ENCODE measurements around the gene SLC4A5.

The SLC4A5 gene

DNA sequence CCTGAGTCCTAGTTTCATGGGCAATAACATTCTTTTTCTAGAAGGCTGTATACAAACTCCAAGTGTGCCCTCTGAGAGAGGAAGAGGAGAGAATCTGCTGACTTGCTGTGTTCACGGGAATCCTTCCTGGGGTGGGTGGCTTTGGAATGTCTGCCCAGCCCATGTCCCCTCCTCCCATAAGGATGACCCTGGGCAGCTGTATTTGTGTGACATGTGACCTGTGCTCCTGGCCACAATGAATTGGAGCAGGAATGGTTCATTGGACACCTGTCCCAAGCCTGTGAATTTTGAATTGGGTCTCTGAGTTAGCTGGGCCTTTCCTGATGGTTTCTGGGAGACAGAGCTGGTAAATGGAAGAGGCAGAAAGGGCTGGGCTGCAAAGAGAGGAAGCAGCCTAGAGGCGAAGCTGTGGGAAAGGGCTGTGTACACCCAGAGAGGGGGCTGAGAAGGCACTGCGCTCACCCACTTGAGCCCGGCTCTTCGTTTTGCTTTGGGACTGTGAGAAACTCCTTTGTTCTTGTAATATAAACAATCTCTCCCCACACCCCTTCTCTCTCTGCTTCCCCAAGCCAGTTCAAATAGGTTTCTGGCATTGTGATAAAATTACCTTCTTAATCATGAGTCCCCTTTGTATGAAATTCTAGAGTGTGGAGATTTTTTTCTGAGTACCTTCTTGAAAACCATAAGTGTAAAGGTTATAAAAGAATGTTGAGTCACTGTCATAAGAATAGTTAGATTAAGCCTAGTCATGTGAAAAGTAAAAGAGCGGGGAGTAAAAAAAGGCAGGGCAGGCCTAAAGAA lies 49.8 kb downstream of the SLC4A5 start:
- H3K4me1 ChIP-seq (ENCODE audit: control insufficient read depth, insufficient read depth, low read length): no peaks in the 10 kb centered on the region
- H3K36me3 ChIP-seq (ENCODE audit: control insufficient read depth, insufficient read depth, low read length): no peaks in the 10 kb centered on the region
- no peak overlapping the region for H3K4me3 ChIP-seq (ENCODE audit: low read length)
- H3K27me3 ChIP-seq (ENCODE audit: control insufficient read depth, insufficient read depth, low read length): no peaks in the 10 kb centered on the region
- no peaks in the 10 kb centered on the region for H3K9me3 ChIP-seq (ENCODE audit: control insufficient read depth, insufficient read depth, low read length)
- no CpG with 5 or more reads among the region's 6 CpGs for WGBS (ENCODE audit: insufficient coverage, insufficient read length)
- no peak for DNase-seq (ENCODE audit: low read depth, low spot score)
- H3K27ac ChIP-seq (ENCODE audit: low read length): no peak overlapping the region

DNA sequence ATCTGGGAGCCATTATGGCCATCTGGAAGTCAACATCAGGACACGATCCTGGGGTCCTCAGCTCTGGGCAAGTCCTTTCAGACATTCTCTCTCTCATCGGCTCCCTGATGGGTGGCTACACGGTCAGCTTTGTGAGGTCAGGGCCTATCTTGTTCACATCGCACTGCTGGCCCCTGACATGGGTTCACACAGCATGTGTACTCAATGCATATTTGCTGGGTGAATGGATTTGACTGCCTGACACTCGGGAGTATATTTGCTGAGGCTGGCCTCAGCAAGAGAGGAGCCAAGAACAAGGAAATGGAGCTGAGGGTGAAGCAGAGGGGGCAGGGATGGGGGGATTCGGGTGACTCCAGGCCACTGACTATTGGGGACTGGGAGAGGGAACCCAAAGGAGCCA lies 50.5 kb downstream of the SLC4A5 start:
- DNase-seq (ENCODE audit: low read depth, low spot score): no peak
- no peak overlapping the region for H3K27ac ChIP-seq (ENCODE audit: low read length)
- WGBS (ENCODE audit: insufficient coverage, insufficient read length): no CpG with 5 or more reads among the region's 6 CpGs

DNA sequence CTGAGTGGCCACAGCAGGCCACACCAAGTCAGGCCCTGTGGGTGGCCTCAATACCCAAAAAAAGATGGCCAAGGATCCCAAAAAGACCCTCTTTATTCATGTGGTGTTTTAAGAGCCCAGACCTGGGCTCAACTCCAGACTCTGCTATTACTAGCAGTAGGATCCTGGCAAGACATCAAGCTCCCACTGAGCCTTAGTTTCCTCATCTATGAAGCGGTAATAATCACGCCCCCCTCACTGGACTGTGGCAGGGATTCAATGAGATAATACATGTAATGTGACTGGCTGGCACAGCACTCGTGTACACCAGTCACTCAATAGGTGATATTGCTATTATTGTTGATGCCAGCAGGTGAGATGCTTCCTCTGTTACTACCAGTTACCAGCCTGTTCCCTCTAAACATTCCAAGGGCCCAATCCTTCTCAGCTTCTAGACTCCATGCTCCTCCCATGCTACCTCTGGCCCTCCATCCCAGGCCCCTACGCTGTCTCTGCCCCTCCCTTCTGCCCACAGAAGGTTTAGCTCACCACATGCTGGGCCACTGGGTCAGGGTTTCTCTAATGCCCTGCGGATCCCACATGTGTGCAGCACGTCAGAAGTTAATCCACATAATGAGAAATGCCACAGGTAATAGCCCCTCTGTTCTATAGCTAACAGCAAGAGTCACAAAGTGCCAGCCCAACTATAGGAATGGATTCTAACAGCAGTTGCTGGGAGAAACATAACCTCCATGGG lies 51.2 kb downstream of the SLC4A5 start:
- Histone ChIP-seq H3K27me3 (ENCODE audit: control insufficient read depth, insufficient read depth, low read length) (no peaks in the 10 kb centered on the region), H3K9me3 (ENCODE audit: control insufficient read depth, insufficient read depth, low read length) (no peaks in the 10 kb centered on the region), H3K27ac (ENCODE audit: low read length) (no peak overlapping the region), H3K4me1 (ENCODE audit: control insufficient read depth, insufficient read depth, low read length) (no peaks in the 10 kb centered on the region), H3K4me3 (ENCODE audit: low read length) (no peak overlapping the region), H3K36me3 (ENCODE audit: control insufficient read depth, insufficient read depth, low read length) (no peaks in the 10 kb centered on the region)
- WGBS (ENCODE audit: insufficient coverage, insufficient read length): no CpG with 5 or more reads among the region's 6 CpGs
- no peak for DNase-seq (ENCODE audit: low read depth, low spot score)

More for the DNA sequence above, 50.5 kb downstream of the SLC4A5 start:
- Histone ChIP-seq H3K9me3 (ENCODE audit: control insufficient read depth, insufficient read depth, low read length) (no peaks in the 10 kb centered on the region), H3K27me3 (ENCODE audit: control insufficient read depth, insufficient read depth, low read length) (no peaks in the 10 kb centered on the region), H3K4me3 (ENCODE audit: low read length) (no peak overlapping the region), H3K4me1 (ENCODE audit: control insufficient read depth, insufficient read depth, low read length) (no peaks in the 10 kb centered on the region), H3K36me3 (ENCODE audit: control insufficient read depth, insufficient read depth, low read length) (no peaks in the 10 kb centered on the region)

DNA sequence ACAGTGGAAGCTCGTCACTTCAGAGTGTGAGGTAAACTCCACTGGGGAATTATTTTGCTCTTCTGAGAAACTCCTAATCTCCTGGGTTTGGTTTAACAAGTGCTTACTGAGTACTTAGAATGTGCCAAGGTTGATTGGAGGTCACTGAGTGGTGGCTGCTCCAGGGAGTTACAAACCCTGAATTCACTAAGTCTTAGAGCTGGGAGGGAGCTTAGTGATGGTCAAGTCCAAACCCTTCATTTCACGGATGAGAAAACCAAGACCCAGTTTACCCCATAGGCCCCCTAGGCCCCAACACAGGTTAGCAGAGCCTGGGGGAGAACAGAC lies 52.0 kb downstream of the SLC4A5 start:
- H3K4me3 ChIP-seq (ENCODE audit: low read length): no peak overlapping the region
- DNase-seq (ENCODE audit: low read depth, low spot score): no peak
- H3K27me3 ChIP-seq (ENCODE audit: control insufficient read depth, insufficient read depth, low read length): no peaks in the 10 kb centered on the region
- no peaks in the 10 kb centered on the region for H3K9me3 ChIP-seq (ENCODE audit: control insufficient read depth, insufficient read depth, low read length)
- H3K36me3 ChIP-seq (ENCODE audit: control insufficient read depth, insufficient read depth, low read length): no peaks in the 10 kb centered on the region
- no CpG with 5 or more reads among the region's 2 CpGs for WGBS (ENCODE audit: insufficient coverage, insufficient read length)
- no peaks in the 10 kb centered on the region for H3K4me1 ChIP-seq (ENCODE audit: control insufficient read depth, insufficient read depth, low read length)
- H3K27ac ChIP-seq (ENCODE audit: low read length): no peak overlapping the region

DNA sequence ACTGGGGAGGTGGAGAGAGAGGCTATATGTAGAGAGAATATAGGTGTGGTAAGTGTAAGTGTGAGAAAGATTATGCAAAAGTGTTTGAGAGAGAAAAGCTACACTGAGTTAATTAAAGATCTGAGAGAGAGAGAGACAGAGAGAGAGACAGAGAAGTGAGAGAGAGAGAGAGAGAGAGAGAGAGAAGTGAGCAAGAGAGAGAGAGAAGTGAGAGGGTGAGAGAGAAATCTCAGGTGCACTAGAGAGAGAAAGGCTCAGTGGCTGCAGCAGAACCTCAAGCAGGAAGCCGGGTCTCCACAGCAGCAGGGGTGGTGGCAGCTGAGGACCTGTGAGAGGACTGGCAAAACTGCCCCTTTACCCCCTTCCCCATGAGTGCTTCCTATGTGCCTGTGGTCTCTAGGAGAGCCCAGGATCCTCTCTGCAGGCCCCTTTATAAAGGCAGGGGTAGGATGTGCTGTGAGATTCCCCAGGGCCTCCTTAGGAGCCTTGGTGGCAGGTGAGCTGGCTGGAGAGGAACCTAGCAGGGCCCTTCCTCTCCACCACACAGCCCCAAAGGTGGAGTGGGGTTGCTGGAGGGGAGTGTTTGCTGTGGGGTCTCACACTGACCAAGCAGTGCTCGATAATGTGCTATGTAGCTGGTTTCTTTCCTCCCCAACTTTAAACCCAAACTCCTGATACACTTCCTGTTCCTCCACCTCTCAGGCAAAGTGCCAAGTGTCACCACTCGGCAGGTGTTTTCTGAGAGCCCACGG lies 52.6 kb downstream of the SLC4A5 start:
- Histone ChIP-seq H3K36me3 (ENCODE audit: control insufficient read depth, insufficient read depth, low read length) (no peaks in the 10 kb centered on the region), H3K27ac (ENCODE audit: low read length) (no peak overlapping the region), H3K9me3 (ENCODE audit: control insufficient read depth, insufficient read depth, low read length) (no peaks in the 10 kb centered on the region), H3K4me3 (ENCODE audit: low read length) (no peak overlapping the region), H3K27me3 (ENCODE audit: control insufficient read depth, insufficient read depth, low read length) (no peaks in the 10 kb centered on the region), H3K4me1 (ENCODE audit: control insufficient read depth, insufficient read depth, low read length) (no peaks in the 10 kb centered on the region)
- WGBS (ENCODE audit: insufficient coverage, insufficient read length): no CpG with 5 or more reads among the region's 4 CpGs
- no peak for DNase-seq (ENCODE audit: low read depth, low spot score)

DNA sequence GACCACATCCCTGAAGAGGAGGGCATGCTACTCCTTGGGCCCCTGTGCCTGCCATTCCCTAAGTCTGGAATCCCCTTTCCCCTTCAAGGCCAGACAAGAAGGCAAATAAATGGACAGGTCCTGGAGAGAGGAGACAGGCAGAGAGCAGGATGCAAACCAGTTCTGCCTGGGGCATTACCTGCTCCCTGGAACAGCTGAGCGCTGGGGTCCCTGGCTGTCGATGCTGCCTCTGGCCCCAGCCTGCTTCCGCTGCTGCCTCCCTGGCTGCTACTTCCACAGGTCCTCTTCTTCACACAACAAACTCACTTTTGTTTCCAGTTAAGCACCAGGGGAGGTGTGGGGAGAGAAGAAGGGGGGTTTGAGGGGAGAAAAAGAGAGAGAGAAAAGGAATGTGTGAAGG lies 53.1 kb downstream of the SLC4A5 start:
- no peaks in the 10 kb centered on the region for H3K4me1 ChIP-seq (ENCODE audit: control insufficient read depth, insufficient read depth, low read length)
- no CpG with 5 or more reads among the region's 3 CpGs for WGBS (ENCODE audit: insufficient coverage, insufficient read length)
- H3K27me3 ChIP-seq (ENCODE audit: control insufficient read depth, insufficient read depth, low read length): no peaks in the 10 kb centered on the region
- H3K9me3 ChIP-seq (ENCODE audit: control insufficient read depth, insufficient read depth, low read length): no peaks in the 10 kb centered on the region
- no peak overlapping the region for H3K4me3 ChIP-seq (ENCODE audit: low read length)
- no peaks in the 10 kb centered on the region for H3K36me3 ChIP-seq (ENCODE audit: control insufficient read depth, insufficient read depth, low read length)
- DNase-seq (ENCODE audit: low read depth, low spot score): no peak
- H3K27ac ChIP-seq (ENCODE audit: low read length): no peak overlapping the region

DNA sequence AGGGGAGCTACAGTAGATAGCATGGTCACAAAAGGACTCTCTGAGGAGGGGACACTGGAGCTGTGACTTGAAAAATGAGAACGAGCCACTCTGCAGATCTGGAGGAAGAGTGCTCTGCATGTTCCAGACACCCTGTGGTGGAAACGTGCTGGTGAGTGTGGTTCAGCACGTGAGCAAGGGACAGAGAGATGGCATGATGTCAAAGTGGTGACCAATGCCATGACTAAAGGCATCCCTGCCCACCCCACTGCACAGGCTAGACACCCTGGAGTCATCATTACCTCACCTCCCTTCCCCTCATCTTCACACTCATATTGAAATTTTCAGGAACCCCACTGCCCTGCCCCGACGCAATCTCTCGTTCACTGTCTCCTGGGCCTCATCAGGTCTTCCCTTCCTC lies 56.5 kb downstream of the SLC4A5 start:
- H3K27me3 ChIP-seq (ENCODE audit: control insufficient read depth, insufficient read depth, low read length): no peaks in the 10 kb centered on the region
- H3K36me3 ChIP-seq (ENCODE audit: control insufficient read depth, insufficient read depth, low read length): no peaks in the 10 kb centered on the region
- no peak overlapping the region for H3K4me3 ChIP-seq (ENCODE audit: low read length)
- WGBS (ENCODE audit: insufficient coverage, insufficient read length): no CpG with 5 or more reads among the region's 6 CpGs
- H3K4me1 ChIP-seq (ENCODE audit: control insufficient read depth, insufficient read depth, low read length): no peaks in the 10 kb centered on the region
- no peak overlapping the region for H3K27ac ChIP-seq (ENCODE audit: low read length)
- DNase-seq (ENCODE audit: low read depth, low spot score): no peak
- no peaks in the 10 kb centered on the region for H3K9me3 ChIP-seq (ENCODE audit: control insufficient read depth, insufficient read depth, low read length)

DNA sequence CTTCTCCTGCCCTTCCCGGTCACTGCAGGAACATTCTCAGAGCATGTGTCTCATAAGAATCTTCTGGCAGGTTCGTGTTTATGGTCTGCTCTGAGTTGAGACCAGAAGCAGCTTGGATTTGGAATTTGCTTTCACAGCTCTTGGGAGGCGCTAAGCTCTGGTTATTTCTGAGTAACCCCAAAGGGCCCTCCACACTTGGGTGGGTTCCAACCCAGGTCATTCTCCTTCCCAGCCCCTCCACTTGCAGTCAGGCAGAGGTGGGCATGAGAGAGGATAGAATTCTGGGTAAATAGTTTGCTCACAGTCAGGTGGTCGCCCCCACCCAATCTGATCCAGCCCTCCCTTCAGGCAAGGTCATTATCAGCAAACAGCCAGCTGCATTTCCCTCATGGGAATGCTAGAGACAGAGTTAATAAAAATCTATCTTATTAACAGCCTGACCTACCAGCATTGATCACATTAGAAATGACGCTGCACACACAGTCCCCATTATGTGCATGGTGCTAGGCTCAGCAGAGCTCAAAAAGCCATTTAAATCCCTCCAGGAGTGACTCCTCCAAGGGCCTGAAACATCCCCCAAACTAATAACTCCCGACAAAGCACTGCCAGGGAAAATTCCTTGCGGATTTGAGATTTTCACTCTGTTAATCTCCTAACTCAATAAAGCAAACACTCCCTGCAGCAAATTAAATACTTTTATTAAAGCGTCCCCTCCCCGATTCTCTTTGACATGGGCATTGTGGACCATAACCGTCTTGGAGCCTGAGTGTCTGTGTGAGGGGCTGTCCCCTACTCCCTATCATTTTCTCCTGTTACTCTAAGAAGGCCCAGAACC lies 61.9 kb downstream of the SLC4A5 start:
- no peak overlapping the region for H3K4me3 ChIP-seq (ENCODE audit: low read length)
- H3K27me3 ChIP-seq (ENCODE audit: control insufficient read depth, insufficient read depth, low read length): no peaks in the 10 kb centered on the region
- no peaks in the 10 kb centered on the region for H3K9me3 ChIP-seq (ENCODE audit: control insufficient read depth, insufficient read depth, low read length)
- DNase-seq (ENCODE audit: low read depth, low spot score): no peak
- no peaks in the 10 kb centered on the region for H3K36me3 ChIP-seq (ENCODE audit: control insufficient read depth, insufficient read depth, low read length)
- no peak overlapping the region for H3K27ac ChIP-seq (ENCODE audit: low read length)
- no peaks in the 10 kb centered on the region for H3K4me1 ChIP-seq (ENCODE audit: control insufficient read depth, insufficient read depth, low read length)
- WGBS (ENCODE audit: insufficient coverage, insufficient read length): no CpG with 5 or more reads among the region's 10 CpGs

DNA sequence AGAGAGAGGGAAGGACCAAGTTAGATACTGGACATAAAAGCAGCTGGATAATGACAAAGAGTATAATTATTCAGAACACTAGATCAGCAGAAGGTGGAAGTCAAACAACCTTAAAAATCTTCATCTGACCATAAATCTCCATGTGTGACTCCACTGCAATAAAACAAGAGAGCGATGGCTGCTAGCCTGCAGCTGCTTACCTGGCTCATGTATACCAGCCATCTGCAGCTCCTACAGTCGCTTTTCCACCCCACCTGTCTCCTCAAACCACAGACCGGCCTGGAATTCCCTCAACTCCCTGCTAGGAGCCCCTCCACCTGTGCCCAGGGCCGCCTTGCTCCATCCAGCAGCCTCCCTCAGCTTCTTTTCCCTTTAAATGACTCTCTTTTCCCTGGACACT lies 64.5 kb downstream of the SLC4A5 start:
- no peak for DNase-seq (ENCODE audit: low read depth, low spot score)
- Histone ChIP-seq H3K27me3 (ENCODE audit: control insufficient read depth, insufficient read depth, low read length) (no peaks in the 10 kb centered on the region), H3K27ac (ENCODE audit: low read length) (no peak overlapping the region), H3K9me3 (ENCODE audit: control insufficient read depth, insufficient read depth, low read length) (no peaks in the 10 kb centered on the region), H3K4me3 (ENCODE audit: low read length) (no peak overlapping the region), H3K4me1 (ENCODE audit: control insufficient read depth, insufficient read depth, low read length) (no peaks in the 10 kb centered on the region), H3K36me3 (ENCODE audit: control insufficient read depth, insufficient read depth, low read length) (no peaks in the 10 kb centered on the region)
- whole genome bisulfite sequencing (ENCODE audit: insufficient coverage, insufficient read length): no CpG with 5 or more reads among the region's 4 CpGs

DNA sequence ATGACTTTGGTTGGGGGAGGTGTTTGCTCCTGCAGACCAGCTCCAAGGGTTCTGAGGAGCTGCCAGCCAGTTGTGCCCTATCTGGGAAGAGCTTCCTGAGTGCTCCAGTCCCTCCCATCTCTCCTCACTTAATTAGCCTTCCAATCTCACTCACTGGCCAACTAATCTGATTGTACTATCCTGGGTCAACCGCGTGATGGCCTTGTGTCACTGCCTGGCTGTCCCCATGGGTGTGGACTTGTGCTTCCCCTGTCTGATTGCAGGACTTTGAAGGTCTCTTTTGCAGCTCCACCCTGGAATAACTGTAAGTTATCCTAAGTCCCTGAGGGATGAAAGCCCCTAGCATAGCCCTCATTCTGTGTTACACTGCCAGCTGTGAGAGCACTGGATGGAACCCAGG lies 65.0 kb downstream of the SLC4A5 start:
- Histone ChIP-seq H3K27ac (ENCODE audit: low read length) (no peak overlapping the region), H3K4me1 (ENCODE audit: control insufficient read depth, insufficient read depth, low read length) (no peaks in the 10 kb centered on the region), H3K9me3 (ENCODE audit: control insufficient read depth, insufficient read depth, low read length) (no peaks in the 10 kb centered on the region), H3K27me3 (ENCODE audit: control insufficient read depth, insufficient read depth, low read length) (no peaks in the 10 kb centered on the region), H3K4me3 (ENCODE audit: low read length) (no peak overlapping the region), H3K36me3 (ENCODE audit: control insufficient read depth, insufficient read depth, low read length) (no peaks in the 10 kb centered on the region)
- no CpG with 5 or more reads among the region's 2 CpGs for WGBS (ENCODE audit: insufficient coverage, insufficient read length)
- DNase-seq (ENCODE audit: low read depth, low spot score): no peak
